ENCODE results near the gene PLD4. TPM values are rescaled to one million over a fixed set of nuclear protein-coding genes. Genes with fewer than 3 reads are reported as not detected.

Gene PLD4
- total and polyA plus RNA-seq, 2 experiments from 2014 or later, result not detected

- Histone ChIP-seq H2AFZ (no peak overlapping the region), H3K27me3 (ENCODE audit: insufficient read depth) (no peaks in the 10 kb centered on the region), H3K4me1 (ENCODE audit: insufficient read depth) (no peaks in the 10 kb centered on the region), H3F3A (replicated peaks; ENCODE audit: low read depth) (no peaks in the 10 kb centered on the region), H3K36me3 (ENCODE audit: insufficient read depth) (no peaks in the 10 kb centered on the region), H3K79me2 (replicated peaks; ENCODE audit: insufficient read depth) (no peaks in the 10 kb centered on the region), H3K4me2 (no peak overlapping the region), H4K20me1 (replicated peaks; ENCODE audit: insufficient read depth) (no peaks in the 10 kb centered on the region), H3K27ac (ENCODE audit: low read depth) (no peak overlapping the region), H3K4me3 (no peak overlapping the region), H3K9me2 (ENCODE audit: insufficient read depth) (no peaks in the 10 kb centered on the region)
- Mint-ChIP-seq H3K27me3 (ENCODE audit: insufficient read depth, low read depth, poor library complexity) (no peaks in the 10 kb centered on the region), H3K9me3 (no peaks in the 10 kb centered on the region), H3K4me3 (no peak overlapping the region), H3K36me3 (ENCODE audit: low read depth) (peaks cover 8% of the 10 kb centered on the region; the same call in 1 of the 3 replicates), H3K4me1 (no peaks in the 10 kb centered on the region), H3K27ac (no peak overlapping the region)
- DNase-seq (ENCODE audit: low spot score) (no peak), ATAC-seq (no peak)
- TF ChIP-seq CREB1 (CRISPR knock-in tag; IDR thresholded peaks at IDR 0.05; ENCODE audit: low read depth), result no peak
- TF ChIP-seq EZH2phosphoT487 (IDR thresholded peaks at IDR 0.05; ENCODE audit: unreplicated experiment), result no peak
- no peak for TF ChIP-seq STAT1 (IDR thresholded peaks at IDR 0.05; ENCODE audit: unreplicated experiment)
- TF ChIP-seq ETS1 (IDR thresholded peaks at IDR 0.05), result no peak
- TF ChIP-seq NANOG (IDR thresholded peaks at IDR 0.05; ENCODE audit: borderline replicate concordance), result no peak
- no peak for TF ChIP-seq JUNB (IDR thresholded peaks at IDR 0.05; ENCODE audit: unreplicated experiment)
- no peak for TF ChIP-seq ZNF331 (CRISPR knock-in tag; IDR thresholded peaks at IDR 0.05; ENCODE audit: low read depth)
- TF ChIP-seq EZH2 (IDR thresholded peaks at IDR 0.05; ENCODE audit: low read depth, unreplicated experiment), result no peak
- no peak for TF ChIP-seq REST (IDR thresholded peaks at IDR 0.05; ENCODE audit: unreplicated experiment)
- no peak for TF ChIP-seq POLR2AphosphoS5 (IDR thresholded peaks at IDR 0.05; ENCODE audit: low read depth)
- TF ChIP-seq ZNF114 (CRISPR knock-in tag; IDR thresholded peaks at IDR 0.05), result no peak
- TF ChIP-seq CTCF (conservative IDR thresholded peaks at IDR 0.05; ENCODE audit: low read depth in 2 of 2), result no peak
These were observed 41.6 kb upstream of the PLD4 start for GRCh38 chr14:104882991-104883660.
